ENCODE measurements around the gene ANKRD28.

ANKRD28 gene

DNA sequence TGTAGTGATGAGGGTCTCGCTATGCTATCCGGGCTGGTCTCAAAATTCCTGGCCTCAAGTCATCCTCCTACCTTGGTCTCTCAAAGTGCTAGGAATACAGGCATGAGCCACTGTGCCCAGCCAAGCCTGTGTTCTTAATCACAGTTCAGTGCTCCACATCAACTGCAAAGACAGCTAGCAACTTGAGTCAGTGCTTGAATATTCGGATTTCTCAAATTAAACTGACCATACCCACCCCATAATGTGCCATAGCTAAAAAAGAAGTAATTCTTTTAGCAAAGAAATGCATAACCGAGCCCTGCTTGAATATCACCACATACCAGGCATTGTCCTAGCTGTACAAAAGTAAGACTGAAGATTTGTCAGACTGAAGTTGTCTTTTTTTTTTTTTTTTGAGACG is 107.0 kb downstream of the ANKRD28 start:
- Histone ChIP-seq H3K4me2 (ENCODE audit: low read depth, low read length, poor library complexity, severe bottlenecking) (no peak overlapping the region), H4K20me1 (ENCODE audit: insufficient read depth, low read length, poor library complexity, severe bottlenecking) (no peaks in the 10 kb centered on the region), H3K4me3 (ENCODE audit: low read length, poor library complexity, severe bottlenecking) (no peak overlapping the region), H3K9ac (ENCODE audit: low read depth, low read length, poor library complexity, severe bottlenecking) (no peak overlapping the region), H3K9me2 (replicated peaks; ENCODE audit: low read depth, low read length) (no peaks in the 10 kb centered on the region), H3K4me1 (ENCODE audit: insufficient read depth, low read length, poor library complexity, severe bottlenecking) (peaks cover 13% of the 10 kb centered on the region), H3K79me2 (ENCODE audit: insufficient read depth, low read length) (no peaks in the 10 kb centered on the region), H2AFZ (ENCODE audit: low read length) (no peak overlapping the region), H3K9me3 (ENCODE audit: insufficient read depth, low read depth, low read length) (no peaks in the 10 kb centered on the region), H3K36me3 (ENCODE audit: insufficient read depth, low read length) (peaks cover 76% of the 10 kb centered on the region), H3F3A (ENCODE audit: low read depth) (no peaks in the 10 kb centered on the region), H3K27me3 (ENCODE audit: insufficient read depth, low read length, poor library complexity, severe bottlenecking) (no peaks in the 10 kb centered on the region)
- TF ChIP-seq, protein P1, sequence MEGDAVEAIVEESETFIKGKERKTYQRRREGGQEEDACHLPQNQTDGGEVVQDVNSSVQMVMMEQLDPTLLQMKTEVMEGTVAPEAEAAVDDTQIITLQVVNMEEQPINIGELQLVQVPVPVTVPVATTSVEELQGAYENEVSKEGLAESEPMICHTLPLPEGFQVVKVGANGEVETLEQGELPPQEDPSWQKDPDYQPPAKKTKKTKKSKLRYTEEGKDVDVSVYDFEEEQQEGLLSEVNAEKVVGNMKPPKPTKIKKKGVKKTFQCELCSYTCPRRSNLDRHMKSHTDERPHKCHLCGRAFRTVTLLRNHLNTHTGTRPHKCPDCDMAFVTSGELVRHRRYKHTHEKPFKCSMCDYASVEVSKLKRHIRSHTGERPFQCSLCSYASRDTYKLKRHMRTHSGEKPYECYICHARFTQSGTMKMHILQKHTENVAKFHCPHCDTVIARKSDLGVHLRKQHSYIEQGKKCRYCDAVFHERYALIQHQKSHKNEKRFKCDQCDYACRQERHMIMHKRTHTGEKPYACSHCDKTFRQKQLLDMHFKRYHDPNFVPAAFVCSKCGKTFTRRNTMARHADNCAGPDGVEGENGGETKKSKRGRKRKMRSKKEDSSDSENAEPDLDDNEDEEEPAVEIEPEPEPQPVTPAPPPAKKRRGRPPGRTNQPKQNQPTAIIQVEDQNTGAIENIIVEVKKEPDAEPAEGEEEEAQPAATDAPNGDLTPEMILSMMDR (conservative IDR thresholded peaks at IDR 0.05; ENCODE audit: low read length), result no peak
- TF ChIP-seq EZH2phosphoT487 (IDR thresholded peaks at IDR 0.05; ENCODE audit: borderline replicate concordance), result no peak

DNA sequence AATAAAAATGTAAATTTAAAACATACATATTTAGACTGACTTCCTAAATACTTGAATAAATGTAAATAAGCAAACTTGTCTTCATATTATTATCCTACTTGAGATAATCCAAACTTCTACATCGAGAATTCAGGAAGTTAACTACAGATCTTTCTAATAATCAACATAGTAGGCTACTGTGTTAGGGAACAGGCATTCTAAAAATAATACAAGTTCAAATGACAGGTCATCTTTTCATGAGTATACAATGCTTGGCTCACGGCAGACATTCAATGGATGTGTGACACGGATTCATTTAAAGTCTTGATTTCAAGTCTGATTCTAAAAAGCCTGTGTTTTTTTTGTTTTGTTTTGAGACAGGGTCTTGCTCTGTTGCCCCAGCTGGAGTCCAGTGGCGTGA is 107.5 kb downstream of the ANKRD28 start:
- Histone ChIP-seq H3K9ac (ENCODE audit: low read depth, low read length, poor library complexity, severe bottlenecking) (no peak overlapping the region), H3K9me3 (ENCODE audit: insufficient read depth, low read depth, low read length) (no peaks in the 10 kb centered on the region), H3F3A (ENCODE audit: low read depth) (no peaks in the 10 kb centered on the region), H2AFZ (ENCODE audit: low read length) (no peak overlapping the region), H3K9me2 (replicated peaks; ENCODE audit: low read depth, low read length) (no peaks in the 10 kb centered on the region), H3K36me3 (ENCODE audit: insufficient read depth, low read length) (peaks cover 80% of the 10 kb centered on the region), H4K20me1 (ENCODE audit: insufficient read depth, low read length, poor library complexity, severe bottlenecking) (no peaks in the 10 kb centered on the region), H3K4me1 (ENCODE audit: insufficient read depth, low read length, poor library complexity, severe bottlenecking) (peaks cover 13% of the 10 kb centered on the region), H3K79me2 (ENCODE audit: insufficient read depth, low read length) (no peaks in the 10 kb centered on the region), H3K4me2 (ENCODE audit: low read depth, low read length, poor library complexity, severe bottlenecking) (no peak overlapping the region), H3K4me3 (ENCODE audit: low read length, poor library complexity, severe bottlenecking) (no peak overlapping the region), H3K27me3 (ENCODE audit: insufficient read depth, low read length, poor library complexity, severe bottlenecking) (no peaks in the 10 kb centered on the region)
- TF ChIP-seq, protein P1 (conservative IDR thresholded peaks at IDR 0.05; ENCODE audit: low read length), result no peak
- no peak for TF ChIP-seq EZH2phosphoT487 (IDR thresholded peaks at IDR 0.05; ENCODE audit: borderline replicate concordance)

- Histone ChIP-seq H3K79me2 (ENCODE audit: insufficient read depth, low read length) (no peaks in the 10 kb centered on the region), H3K36me3 (ENCODE audit: insufficient read depth, low read length) (peaks cover 89% of the 10 kb centered on the region), H3K4me2 (ENCODE audit: low read depth, low read length, poor library complexity, severe bottlenecking) (no peak overlapping the region)
These were observed 111.9 kb downstream of the ANKRD28 start for GRCh38 chr3:15685927-15686326.

More at GRCh38 chr3:15685927-15686326, 111.9 kb downstream of the ANKRD28 start:
- no peaks in the 10 kb centered on the region for H3K9me3 ChIP-seq (ENCODE audit: insufficient read depth, low read depth, low read length)
- no peak overlapping the region for H2AFZ ChIP-seq (ENCODE audit: low read length)
- no peak overlapping the region for H3K4me3 ChIP-seq (ENCODE audit: low read length, poor library complexity, severe bottlenecking)
- H3K27me3 ChIP-seq (ENCODE audit: insufficient read depth, low read length, poor library complexity, severe bottlenecking), result no peaks in the 10 kb centered on the region
- H4K20me1 ChIP-seq (ENCODE audit: insufficient read depth, low read length, poor library complexity, severe bottlenecking), result no peaks in the 10 kb centered on the region
- H3F3A ChIP-seq (ENCODE audit: low read depth), result 0 out of 2 replicates have a peak, but pooled peaks cover 5% of the 10 kb centered on the region
- no peaks in the 10 kb centered on the region for H3K9me2 ChIP-seq (replicated peaks; ENCODE audit: low read depth, low read length)
- TF ChIP-seq EZH2phosphoT487 (IDR thresholded peaks at IDR 0.05; ENCODE audit: borderline replicate concordance), result no peak
- TF ChIP-seq, protein P1 (conservative IDR thresholded peaks at IDR 0.05; ENCODE audit: low read length), result no peak
- H3K4me1 ChIP-seq (ENCODE audit: insufficient read depth, low read length, poor library complexity, severe bottlenecking), result peaks cover 15% of the 10 kb centered on the region
- H3K9ac ChIP-seq (ENCODE audit: low read depth, low read length, poor library complexity, severe bottlenecking), result no peak overlapping the region
